Prostate gland (tissue), 2 donors: ENCODE results near the gene ADORA2A.

Experiments used
- CTCF ChIP-seq, 4 experiments: fragments of 200-600 bp in 2 of 4; fragments of 450-650 bp in 2 of 4; sonication (generic) in 2 of 4; IDR thresholded peaks; 1 replicate in 3 of 4; 2 replicates in 1 of 4; pipeline ENCODE4 v1.5.1; 2016 to 2019; ENCODE audit warnings: antibody characterized with exemption in 4 of 4, mild to moderate bottlenecking in 2 of 4, moderate library complexity in 2 of 4
- POLR2AphosphoS5 ChIP-seq: sonication (generic); formaldehyde crosslinking; IDR thresholded peaks from one replicate; pipeline ENCODE4 v1.6.1; 2017; ENCODE audit warnings: antibody characterized with exemption

- TF ChIP-seq CTCF (IDR thresholded peaks at IDR 0.05) = no peak
- no peak for TF ChIP-seq POLR2AphosphoS5
These were observed 7.9 kb upstream of the ADORA2A start for GRCh38 chr22:24419475-24419850.
